NCI-H1694 treated with DMSO at 0.1 percent for 48 hours (cell line): ENCODE data around the gene RNF41.
"Not testable (repeated sequence)": the region's sequence is repeated elsewhere in the genome, so short reads cannot be mapped to it uniquely, and the experiment has no call there.

Source experiments
- DNase-seq: peaks from one replicate; lab custom pipeline; 2025; lab: John Stamatoyannopoulos, UW

Gene RNF41

DNA sequence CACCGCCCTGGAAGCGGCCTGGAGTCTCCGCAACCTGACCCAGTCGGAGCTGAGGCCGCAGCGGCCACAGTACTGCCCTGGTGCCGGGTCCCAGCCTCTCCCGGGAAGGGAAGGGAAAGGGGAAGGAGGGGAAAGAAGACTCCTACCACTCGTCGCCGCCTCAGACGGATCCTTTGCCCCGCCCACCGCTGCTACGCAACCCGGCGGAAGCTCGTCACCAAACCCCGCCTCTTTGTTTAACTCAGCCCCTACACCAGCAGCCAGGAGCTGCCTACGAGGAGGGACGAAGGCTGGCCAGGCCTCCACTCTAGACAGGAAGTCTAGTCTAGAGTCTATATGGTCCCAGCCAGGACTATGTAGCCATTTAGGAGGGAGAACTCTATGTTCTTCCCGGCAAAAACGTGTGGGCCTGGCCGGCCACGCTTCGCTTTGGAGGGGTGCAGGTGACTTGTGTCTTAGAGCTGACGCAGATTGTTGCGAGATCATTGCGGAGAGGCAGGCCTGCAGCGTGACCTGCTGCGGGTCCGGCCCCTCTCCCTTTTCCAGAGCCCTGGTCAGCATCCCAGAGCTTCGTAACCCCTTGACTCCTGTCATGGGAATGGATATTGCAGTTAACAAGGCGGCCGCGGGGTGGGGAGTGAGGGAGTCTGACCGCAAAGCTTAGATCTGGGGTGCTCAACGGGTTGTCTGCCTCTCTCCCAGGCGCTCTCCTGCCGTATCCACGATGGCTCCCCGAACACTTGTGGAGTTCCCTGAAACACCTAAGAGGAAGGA, at the start of gene RNF41:
Gene RNF41 (minus strand): TSS at position 166 of the 774 bp plus-strand sequence. CDS start 7,875 bp downstream, outside the sequence.
- DNase-seq, result peak; percentile 87

DNA sequence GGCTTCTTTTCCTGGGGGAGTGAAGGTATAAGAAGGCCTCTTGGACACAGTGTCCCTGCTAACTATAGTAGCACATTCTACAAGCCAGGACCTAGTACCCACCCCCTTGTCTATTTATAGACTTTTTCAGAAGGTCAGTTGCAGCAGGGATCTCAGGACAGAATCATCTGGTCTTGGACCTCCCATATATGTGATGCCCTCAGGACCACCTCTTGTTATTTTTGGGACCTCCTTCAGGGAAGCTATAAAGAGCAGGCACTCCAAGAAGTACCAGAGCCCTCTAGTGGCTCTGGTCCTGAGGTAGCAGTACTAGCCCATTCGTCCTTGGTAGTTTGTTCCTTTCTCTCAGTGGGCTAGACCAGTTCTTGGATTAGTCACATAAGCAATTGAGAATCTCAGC, 49.3 kb upstream of the RNF41 start:
- no peak for DNase-seq

DNA sequence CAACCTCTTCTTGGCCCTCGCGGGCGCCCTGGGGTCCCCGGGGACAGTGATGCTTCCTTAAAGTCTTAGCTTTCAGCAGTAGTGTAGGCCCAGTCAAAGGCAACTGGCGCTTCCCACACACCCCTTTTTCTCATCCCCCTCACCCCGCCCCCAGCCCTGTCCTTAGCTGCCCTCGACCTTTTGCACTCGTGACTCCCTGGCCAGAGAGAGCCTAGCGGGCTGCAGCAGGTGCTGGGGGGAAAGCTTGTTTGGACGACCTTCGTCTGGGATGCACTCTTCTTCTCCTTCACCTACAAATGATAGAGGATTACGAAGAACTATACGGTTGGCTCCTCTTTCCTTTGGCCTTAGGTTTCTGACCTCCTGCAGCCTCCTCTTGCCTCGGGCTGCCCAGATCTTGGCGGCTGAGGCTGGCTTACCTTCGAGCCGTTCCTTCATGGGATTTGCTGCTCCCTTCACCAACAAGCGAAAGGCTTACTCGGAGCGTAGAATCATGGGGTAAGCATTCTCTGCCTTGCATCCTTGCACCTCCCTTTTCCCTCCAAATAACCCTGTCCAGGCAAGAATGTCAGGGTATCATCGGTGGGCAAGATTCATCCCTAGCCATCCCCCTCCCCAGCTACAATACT, 45.8 kb upstream of the RNF41 start:
- no peak for DNase-seq

DNA sequence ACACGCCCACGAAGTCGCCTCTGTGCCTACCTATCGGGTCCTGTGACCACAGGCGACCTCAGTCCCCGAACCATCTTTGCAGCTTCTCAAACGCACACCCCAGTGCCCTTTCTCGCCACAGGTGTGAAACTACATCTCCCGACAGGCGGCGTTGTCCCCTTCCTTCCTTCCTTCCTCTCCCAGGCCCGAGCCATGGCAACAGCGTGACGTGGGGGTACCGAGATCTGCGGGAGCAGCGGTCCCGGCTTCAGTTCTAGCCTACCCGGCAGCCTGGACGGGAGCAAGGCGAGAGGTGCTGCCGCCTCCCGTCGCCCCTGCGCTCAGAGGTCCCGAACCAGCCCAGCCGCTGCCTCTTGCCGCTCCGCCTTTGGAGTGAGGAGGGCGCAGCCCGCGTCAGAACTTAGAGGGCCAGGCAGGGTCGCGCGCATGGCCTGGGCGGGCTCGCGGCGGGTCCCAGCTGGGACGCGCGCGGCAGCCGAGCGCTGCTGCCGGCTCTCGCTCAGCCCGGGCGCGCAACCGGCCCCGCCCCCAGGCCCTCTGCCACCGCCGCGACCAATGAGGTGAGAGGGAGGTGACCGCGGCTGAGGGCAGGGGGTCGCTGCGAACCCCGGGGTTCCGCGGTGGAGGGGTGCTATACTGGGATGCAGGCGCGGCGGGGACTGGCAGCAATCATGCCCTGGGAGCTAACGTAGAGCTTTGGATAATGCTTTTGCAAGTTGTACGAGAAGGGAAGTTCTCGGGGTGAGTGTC, 45.1 kb upstream of the RNF41 start, which contains the start of gene COQ10A:
Gene COQ10A (plus strand): TSS at position 250 of the 750 bp plus-strand sequence. CDS start 177 bp downstream, at position 427.
- peak; percentile 81 for DNase-seq

DNA sequence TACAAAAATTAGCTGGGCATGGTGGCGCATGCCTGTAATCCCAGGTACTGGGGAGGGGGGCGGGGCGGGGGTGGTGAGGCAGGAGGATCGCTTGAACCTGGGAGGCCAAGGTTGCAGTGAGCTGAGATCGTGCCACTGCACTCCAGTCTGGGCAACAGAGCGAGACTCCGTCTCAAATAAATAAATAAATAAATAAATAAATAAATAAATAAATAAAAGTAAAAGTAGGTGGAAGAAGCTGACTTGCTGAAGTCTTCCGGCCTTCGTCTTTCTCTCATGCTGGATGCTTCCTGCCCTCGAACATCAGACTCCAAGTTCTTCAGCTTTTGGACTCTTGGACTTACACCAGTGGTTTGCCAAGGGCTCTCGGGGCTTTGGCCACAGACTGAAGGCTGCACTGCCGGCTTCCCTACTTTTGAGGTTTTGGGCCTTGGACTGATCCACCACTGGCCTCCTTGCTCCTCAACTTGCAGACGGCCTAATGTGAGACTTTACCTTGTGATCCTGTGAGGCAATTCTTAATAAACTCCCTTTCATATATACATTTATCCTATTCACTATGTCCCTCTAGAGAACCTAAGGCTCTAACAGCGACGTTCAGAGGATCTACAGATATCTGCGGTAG, 44.5 kb upstream of the RNF41 start:
- DNase-seq, result not testable (repeated sequence)

DNA sequence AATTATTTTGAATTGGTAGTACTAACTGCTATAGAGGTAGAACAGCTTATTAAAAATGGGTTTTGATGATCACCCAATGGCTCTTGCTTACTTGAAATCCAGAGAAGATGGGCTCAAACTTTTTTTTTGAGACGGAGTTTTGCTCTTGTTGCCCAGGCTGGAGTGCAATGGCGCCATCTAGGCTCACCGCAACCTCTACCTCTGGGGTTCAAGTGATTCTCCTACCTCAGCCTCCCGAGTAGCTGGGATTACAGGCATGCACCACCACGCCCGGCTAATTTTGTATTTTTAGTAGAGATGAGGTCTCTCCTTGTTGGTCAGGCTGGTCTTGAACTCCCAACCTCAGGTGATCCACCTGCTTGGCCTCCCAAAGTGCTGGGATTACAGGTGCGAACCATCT, 41.2 kb upstream of the RNF41 start:
- DNase-seq, result not testable (repeated sequence)

DNA sequence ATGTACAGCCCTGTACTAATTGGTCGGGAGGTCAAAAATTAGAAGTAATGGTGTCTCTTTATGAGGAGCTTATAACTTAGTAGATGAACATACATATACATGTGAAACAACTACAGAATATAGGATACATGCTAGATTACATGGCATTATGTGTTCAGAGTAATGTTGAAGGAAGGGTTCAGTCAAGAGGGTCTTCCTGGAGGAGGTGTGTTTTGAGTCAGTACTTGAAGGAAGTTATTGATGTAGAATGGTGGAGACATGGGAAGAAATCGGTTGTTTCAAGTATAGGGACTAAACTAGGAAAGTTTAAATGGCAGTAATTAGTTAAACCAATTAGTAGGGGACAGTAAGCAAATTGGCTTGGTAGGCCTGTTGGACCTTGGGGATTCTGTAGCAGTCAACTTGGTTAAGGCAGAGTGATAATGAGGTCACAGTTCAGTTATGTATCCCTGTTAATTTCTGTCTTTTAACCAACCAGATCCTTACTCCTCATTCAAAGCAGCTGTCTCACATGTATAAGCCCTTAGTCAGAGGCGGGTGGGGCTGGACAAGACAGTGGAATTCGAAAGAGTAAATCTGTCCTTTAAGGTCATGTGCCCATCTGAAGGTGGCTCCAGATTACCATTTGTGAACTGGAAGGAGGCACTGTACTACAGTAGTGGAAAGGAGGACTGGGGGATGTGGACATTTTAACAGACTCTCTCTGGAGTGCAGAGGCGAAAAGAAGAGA, 39.9 kb upstream of the RNF41 start:
- DNase-seq, result no peak

DNA sequence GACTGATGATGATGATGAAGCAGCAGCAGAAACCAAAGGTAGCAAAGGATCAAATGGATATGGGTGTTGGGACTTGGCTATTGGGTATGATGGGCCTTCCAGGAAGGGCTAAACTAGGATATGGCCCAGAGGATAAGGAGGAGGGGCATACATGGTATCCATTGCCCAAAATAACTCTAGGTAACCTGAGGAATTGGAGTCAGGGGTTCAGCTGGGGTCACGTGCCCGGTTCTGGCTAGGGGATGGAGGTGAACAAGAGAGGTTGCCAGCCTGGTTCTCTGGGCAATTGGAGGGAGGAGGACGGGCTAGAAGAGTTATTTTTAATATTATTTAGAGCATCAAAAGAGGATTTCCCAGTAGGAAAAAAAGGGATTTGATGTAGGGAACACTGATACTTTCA, 39.2 kb upstream of the RNF41 start:
- DNase-seq, result no peak

DNA sequence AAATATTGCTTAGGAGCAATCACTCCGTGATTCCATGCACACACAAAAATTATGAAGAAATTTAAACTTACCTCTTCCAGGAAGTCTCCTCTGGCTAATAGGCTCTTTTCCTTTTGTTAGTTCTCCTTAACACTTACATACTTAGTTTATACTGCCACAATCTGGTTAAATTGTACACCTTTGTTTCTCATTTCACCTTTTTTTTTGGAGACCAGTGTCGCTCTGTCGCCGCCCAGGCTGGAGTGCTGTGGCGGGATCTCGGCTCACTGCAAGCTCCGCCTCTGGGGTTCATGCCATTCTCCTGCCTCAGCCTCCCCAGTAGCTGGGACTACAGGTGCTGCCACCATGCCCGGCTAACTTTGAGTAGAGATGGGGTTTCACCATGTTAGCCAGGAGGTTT, 38.7 kb upstream of the RNF41 start:
- no peak for DNase-seq

DNA sequence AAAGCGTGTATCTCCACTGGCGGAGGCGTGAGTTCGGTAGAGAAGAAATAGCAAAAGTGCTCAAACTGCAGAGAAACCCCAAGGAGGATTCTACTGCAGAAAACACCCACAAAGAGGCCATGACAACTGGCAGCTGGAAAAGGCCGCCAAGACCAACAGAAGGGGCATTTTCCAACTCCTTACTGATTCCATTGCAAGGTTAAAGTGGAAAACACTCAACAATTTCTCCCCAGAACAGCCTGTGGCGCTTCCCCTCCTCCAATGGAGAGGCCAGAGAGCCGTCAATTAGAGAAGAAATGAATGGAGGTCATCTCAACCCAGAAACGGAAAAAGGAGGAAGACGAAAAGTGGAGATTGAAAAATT, 37.1 kb upstream of the RNF41 start:
- DNase-seq, result no peak

DNA sequence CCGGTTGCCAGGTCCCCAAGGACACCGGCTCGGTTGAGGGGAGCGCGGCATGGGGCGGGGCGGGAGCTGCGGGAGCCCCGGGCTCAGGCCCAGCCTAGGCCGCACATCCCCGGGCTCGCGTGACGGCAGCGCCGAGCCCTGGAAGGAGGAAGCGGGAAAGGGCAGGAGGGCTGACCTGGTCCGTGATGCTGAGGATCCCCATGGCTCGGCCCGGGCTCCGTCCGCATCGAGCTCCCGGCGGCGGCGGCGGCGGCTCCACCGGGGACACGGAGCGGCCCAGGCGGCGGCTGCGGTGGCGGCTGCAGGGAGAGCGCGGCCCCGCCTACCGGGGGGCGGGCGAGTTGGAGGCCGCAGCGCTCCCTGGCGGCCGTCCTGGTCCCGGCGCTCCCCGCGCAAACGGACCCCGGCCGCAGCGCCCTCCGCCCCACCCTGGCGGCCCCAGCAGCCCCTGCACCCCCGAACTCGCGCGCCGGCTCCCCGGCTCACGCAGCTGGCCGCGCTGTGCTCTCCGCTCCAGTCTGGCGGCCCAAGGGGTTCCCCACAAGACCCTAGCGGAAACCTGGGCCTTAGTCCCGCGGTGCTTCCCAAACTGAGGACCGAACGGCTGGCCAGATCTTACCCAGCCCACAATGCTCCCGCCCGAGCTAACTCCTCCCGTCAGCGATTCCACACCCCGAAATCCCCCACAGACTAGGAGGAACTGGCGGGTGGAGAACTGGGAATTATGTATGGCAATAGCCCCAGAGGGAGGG, 36.5 kb upstream of the RNF41 start, which contains the start of gene ANKRD52:
Gene ANKRD52 (minus strand): TSS at position 317 of the 752 bp plus-strand sequence. CDS start 115 bp downstream, at position 202.
- DNase-seq, result peak; percentile 14

DNA sequence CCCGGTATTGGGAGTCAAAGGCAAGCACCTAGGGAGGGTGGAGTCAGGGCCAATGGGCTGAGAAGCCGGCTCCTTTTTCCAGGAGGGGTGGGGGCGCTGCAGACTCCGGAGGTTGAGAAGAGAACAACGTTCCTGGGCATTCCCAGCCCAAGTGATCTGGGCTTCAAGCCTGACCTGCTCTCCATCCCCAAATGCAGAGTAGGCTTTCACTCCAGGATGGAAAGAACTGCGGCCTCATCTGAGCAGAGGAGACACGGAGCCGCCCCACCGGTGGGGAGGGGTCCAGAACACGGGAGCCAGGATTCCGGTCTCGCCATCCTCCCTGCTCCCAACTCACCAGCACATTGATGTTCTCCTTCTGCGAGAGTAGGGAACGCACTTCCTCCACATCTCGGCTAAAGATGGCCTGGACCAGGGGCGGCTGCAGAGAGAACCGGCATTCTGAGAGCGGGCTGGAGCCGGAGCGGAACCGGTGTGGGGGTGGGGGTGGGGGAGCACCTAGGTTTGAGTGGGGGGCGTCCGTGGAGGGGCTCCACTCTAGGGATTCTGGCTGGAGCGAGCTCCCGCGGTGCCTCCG, 35.9 kb upstream of the RNF41 start:
- DNase-seq, result no peak

DNA sequence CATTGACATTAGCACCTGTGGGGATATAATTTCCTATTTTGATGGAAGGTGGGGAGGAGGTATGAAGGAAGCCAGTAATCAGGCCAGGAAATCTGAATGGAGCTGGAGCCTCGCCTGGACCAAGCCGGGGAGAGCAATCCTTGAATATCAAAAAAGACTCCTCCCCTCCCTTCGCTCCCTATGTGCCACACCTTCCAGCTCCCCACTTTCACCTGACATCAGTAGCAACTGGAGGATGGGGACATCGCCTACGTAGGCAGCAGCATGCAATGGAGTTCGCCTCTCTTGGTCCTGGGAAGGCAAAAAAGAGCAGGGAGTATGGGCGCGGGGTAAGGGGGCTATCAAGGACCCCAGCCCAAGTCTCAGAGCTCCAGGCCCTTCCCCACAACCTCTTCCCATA, 35.3 kb upstream of the RNF41 start:
- no peak for DNase-seq

DNA sequence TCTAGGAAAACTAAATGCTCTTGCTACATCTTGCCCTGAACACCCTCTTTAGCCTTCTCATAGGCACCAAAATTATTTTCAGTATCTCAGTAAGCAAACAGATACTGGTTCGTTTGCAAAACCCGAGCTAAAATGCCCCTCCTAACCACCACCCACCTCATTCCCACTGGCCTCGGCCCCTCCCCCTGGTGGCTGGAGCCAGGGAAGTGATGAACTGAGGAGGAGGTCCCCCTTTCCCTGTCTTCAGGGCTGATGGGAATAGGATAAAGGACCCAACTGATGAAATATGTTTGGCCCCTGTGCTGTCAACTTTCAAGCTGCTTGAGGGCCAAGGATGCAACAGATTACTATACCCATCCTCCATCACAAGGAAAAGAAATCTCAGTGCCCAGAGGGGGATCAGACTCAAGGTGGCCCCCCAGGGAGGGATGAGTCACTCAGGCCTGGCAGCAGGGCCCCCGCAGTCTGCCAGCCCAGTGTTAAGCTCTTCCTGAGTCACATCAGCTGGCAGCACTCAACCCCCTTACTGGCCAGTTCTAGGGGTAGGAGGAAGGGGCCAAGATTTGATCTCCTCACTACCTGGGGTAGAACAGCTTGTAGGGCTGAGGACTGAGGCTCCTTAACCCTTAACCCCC, 34.7 kb upstream of the RNF41 start:
- no peak for DNase-seq

DNA sequence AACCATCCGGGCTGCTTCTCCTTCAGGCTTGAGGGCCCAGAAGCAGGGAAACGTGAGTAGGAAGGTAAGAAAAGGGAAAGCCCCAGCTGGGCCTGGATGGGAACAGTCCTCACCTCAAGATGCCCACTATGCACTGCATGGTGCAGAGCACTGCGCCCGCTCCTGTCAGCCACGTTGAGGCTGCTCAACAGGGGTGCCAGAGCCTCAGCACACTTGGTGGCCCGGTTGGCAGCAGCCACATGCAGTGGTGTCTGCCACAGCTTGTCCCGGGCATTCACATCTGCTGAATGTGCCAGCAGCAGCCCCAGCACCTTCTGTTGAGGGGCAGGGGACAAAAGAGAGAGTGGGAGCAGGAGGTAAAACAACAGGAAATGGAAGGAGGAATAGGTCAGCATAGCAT, 33.9 kb upstream of the RNF41 start:
- DNase-seq, result no peak

DNA sequence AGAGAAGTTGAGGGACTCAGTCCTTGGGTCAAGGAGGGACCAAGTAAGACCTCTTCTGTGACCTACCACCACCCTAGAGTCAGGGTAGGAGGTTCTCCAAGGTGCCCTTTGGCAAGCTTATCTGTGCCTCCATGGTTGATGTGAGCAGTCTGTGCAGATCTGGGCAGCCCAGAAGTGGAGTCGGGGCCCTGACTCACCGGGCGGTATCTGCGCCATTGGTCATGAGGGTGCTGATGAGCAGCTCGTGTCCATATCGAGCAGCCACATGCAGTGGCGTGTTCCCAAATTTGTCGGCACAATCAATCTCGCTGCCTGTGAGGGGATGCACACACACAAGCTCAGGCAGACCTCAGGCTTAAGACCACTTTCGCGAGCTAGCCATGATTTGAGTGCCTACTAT, 31.4 kb upstream of the RNF41 start:
- DNase-seq, result no peak

DNA sequence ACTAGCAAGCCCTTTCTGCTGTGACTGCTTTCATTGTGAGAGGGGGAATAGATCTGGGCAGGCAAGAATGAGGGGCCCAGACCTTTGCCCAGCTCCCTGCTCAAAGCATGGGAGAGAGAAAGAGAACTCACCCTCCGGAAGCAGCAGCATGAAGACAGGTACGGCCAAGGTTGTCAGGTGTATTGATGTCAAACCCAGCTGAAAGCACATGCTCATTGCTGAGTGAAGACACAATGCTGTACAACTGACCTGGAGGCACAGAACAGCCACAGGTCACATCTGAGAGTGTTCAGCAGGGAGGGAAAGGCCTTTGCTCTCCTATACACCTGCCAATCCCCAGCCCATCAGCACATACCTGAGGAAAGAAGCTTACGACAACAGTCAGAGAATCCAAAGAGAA, 30.9 kb upstream of the RNF41 start:
- no peak for DNase-seq

DNA sequence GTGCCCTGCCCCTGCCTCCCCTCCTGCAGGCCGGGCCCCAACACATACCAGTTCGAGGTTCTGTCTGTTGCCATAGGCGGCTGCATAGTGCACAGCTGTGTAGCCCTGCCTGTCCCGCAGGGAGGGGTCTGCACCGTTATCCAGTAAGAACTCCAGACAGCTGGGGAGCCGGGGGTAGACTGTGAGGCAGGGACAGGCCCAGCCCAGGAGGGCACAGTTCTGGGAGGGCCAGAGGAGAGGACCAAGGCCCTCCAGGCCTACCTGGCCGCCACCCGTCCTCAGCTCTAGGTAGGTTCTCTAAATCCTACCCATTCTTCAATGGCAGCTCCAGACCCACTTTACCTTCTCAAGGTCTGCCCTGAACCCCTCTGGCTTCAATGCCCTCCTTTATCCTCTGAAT, 27.0 kb upstream of the RNF41 start:
- no peak for DNase-seq

DNA sequence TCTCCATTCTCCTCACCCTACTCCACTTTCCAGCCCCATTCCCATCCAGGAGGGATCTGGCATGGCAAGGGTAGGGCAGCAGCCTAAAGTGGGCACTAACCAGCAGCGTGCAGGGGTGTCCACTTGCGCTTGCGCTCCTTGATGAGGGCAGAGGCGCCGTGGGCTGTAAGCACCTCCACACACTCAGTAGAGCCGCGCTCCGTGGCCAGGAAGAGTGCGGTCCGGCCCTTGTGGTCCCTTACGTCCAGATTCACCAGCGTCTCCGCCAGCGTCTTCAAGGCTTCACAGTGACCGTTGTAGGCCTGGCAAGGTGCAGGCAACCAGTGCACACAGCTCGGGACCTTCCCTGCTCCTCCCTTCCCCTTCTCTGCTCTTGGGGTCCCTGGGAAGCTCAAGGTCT, 26.2 kb upstream of the RNF41 start:
- DNase-seq, result no peak

DNA sequence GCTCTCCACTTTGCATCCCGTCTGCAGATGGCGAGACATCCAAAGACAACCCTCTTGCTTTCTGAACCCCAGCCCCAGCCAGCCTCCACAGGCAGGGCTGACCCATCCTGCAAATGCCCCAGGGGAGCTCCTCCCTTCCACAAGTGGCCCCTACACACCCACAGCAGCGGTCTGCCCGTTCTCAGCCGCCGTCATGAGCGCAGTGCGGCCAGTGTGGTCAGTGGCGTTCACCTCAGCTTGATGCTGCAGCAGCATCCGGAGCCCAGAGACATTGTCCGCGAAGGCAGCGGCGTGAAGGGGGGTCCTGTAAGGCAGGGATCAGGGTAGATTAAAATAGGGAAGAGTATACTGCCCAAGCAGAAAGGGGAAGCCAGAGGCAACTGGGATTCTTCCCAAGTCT, 22.8 kb upstream of the RNF41 start:
- DNase-seq, result no peak
